ENCODE measurements around the gene RHBDD1. TPM values are rescaled to one million over a fixed set of nuclear protein-coding genes. Genes with fewer than 3 reads are reported as not detected.

Gene RHBDD1
- total RNA-seq, 2 donors from 2014 or later = 35.2 to 46.2 TPM

DNA sequence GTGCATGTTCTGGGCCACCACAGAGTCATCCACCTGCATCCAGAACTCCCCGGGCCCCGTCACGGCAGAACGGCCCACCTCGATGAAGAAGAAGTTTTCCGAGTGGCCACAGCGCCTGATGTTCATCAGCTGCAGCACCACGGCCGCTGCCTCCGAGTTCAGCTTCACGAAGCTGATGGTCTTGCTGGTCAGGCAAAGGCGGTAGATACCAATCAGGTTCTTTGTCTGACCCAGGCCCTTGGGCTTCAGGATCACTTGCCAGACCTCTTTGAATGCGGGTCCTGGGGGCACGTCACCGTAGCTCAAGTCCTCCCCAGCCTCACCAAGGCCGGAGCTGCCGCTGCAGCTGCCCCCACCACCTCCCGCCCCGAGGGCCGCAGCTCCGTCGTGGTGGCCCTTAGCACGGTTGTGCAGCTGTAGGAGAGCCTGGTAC lies 37.8 kb upstream of the RHBDD1 start:
- Histone ChIP-seq H3K4me1 (ENCODE audit: control insufficient read depth, insufficient read depth, low read length) (peaks cover 12% of the 10 kb centered on the region), H3K36me3 (ENCODE audit: control insufficient read depth, insufficient read depth, low read length) (peaks cover 5% of the 10 kb centered on the region), H3K9ac (ENCODE audit: extremely low read depth, low read length, poor library complexity, severe bottlenecking) (no peak overlapping the region), H3K27me3 (ENCODE audit: control insufficient read depth, insufficient read depth, low read length, poor library complexity, severe bottlenecking) (no peaks in the 10 kb centered on the region), H3K4me3 (ENCODE audit: low read length) (peak overlapping the region; percentile 85), H3K9me3 (ENCODE audit: control insufficient read depth, low read length) (no peaks in the 10 kb centered on the region), H3K27ac (ENCODE audit: low read depth, low read length) (no peak overlapping the region)
- peaks cover 22% of the 10 kb centered on the region for H3K4me1 Mint-ChIP-seq
- peak overlapping the region; percentile 78 for H3K4me3 Mint-ChIP-seq
- H3K9me3 Mint-ChIP-seq = no peaks in the 10 kb centered on the region
- 74 to 76% methylated on average over 19 to 23 of the region's 23 CpGs for WGBS, 2 experiments (ENCODE audit: insufficient coverage in 1 of 2, insufficient read length in 1 of 2)
- no peak overlapping the region for H3K27ac Mint-ChIP-seq
- H3K27me3 Mint-ChIP-seq (ENCODE audit: insufficient read depth) = no peaks in the 10 kb centered on the region
- TF ChIP-seq CTCF (conservative IDR thresholded peaks at IDR 0.05) = no peak
- DNase-seq = no peak
- H3K36me3 Mint-ChIP-seq (ENCODE audit: low read depth) = peaks cover 25% of the 10 kb centered on the region

DNA sequence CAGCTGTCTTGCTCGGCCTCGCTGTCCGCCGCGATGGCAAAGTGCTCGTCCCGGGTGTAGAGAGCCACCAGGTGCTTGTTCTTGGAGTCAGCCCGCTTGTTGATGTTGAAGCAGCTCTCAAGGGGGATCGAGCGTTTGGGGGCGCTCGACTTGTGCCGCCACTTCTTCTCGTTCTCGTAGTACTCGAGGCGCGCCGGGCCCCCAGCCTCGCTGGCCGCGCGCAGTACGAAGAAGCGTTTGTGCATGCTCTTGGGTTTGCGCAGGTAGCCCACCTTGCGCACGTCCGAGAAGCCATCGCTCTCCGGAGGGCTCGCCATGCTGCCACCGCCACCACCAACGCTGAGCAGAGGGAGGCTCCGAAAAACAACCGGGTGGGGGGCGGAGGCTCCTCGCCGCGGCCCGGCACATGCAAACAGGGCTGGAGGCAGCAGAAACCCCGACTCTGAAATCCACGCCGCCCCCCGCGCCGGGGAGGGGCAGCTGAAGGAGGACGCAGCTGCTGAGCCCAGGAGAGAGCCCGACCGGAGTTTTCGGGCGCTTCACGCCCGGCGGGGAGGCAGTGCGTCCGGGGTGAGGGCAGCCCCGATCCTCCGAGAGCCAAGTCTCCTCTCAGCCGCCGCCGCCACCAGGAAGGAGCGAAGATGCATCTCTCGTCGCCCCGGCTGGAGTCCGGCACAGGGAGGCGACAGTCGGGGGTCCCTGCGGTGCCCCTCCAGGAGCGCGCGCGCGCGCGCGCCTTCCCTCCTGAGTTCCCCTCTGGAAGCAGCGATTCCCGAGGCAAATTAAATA lies 37.2 kb upstream of the RHBDD1 start:
- Mint-ChIP-seq H3K4me3 (peak overlapping the region; percentile 78), H3K9me3 (no peaks in the 10 kb centered on the region), H3K4me1 (peaks cover 18% of the 10 kb centered on the region), H3K27me3 (ENCODE audit: insufficient read depth) (no peaks in the 10 kb centered on the region), H3K27ac (peak overlapping the region; percentile 72), H3K36me3 (ENCODE audit: low read depth) (peaks cover 25% of the 10 kb centered on the region)
- peak; percentile 84 for DNase-seq
- Histone ChIP-seq H3K27ac (ENCODE audit: low read depth, low read length) (peak overlapping the region; percentile 90), H3K9ac (ENCODE audit: extremely low read depth, low read length, poor library complexity, severe bottlenecking) (peak overlapping the region; percentile 47), H3K9me3 (ENCODE audit: control insufficient read depth, low read length) (no peaks in the 10 kb centered on the region), H3K4me1 (ENCODE audit: control insufficient read depth, insufficient read depth, low read length) (peaks cover 12% of the 10 kb centered on the region), H3K36me3 (ENCODE audit: control insufficient read depth, insufficient read depth, low read length) (peaks cover 5% of the 10 kb centered on the region), H3K27me3 (ENCODE audit: control insufficient read depth, insufficient read depth, low read length, poor library complexity, severe bottlenecking) (no peaks in the 10 kb centered on the region), H3K4me3 (ENCODE audit: low read length) (peak overlapping the region; percentile 85)
- TF ChIP-seq CTCF (conservative IDR thresholded peaks at IDR 0.05) = peak; percentile 43
- 2 to 5% methylated on average over 38 to 80 of the region's 80 CpGs for WGBS, 2 experiments (ENCODE audit: insufficient coverage in 1 of 2, insufficient read length in 1 of 2)

GRCh38 chr2:226799211-226799975 lies 36.5 kb upstream of the RHBDD1 start, which contains the start of gene IRS1:
Gene IRS1, minus strand, starts transcription at chr2:226799820. Its CDS starts 1,082 bp downstream, at chr2:226798738.
- peak; percentile 63 for TF ChIP-seq CTCF (conservative IDR thresholded peaks at IDR 0.05)
- peaks cover 5% of the 10 kb centered on the region for H3K36me3 ChIP-seq (ENCODE audit: control insufficient read depth, insufficient read depth, low read length)
- DNase-seq = peak; percentile 91
- peak within 1 kb of the TSS; percentile 94 for H3K4me3 ChIP-seq (ENCODE audit: low read length)
- peak within 1 kb of the TSS; percentile 47 for H3K9ac ChIP-seq (ENCODE audit: extremely low read depth, low read length, poor library complexity, severe bottlenecking)
- peaks cover 11% of the 10 kb centered on the region for H3K4me1 Mint-ChIP-seq
- no peaks in the 10 kb centered on the region for H3K27me3 ChIP-seq (ENCODE audit: control insufficient read depth, insufficient read depth, low read length, poor library complexity, severe bottlenecking)
- H3K27ac ChIP-seq (ENCODE audit: low read depth, low read length) = peak within 1 kb of the TSS; percentile 90
- H3K27ac Mint-ChIP-seq = peak within 1 kb of the TSS; percentile 87
- H3K9me3 Mint-ChIP-seq = no peaks in the 10 kb centered on the region
- peaks cover 25% of the 10 kb centered on the region for H3K36me3 Mint-ChIP-seq (ENCODE audit: low read depth)
- WGBS, 2 experiments (ENCODE audit: insufficient coverage in 1 of 2, insufficient read length in 1 of 2) = 0% methylated on average over 76 of the region's 82 CpGs; no CpG with 5 or more reads in 1 of the 2 experiments
- H3K27me3 Mint-ChIP-seq (ENCODE audit: insufficient read depth) = no peaks in the 10 kb centered on the region
- peak within 1 kb of the TSS; percentile 78 for H3K4me3 Mint-ChIP-seq
- peaks cover 12% of the 10 kb centered on the region for H3K4me1 ChIP-seq (ENCODE audit: control insufficient read depth, insufficient read depth, low read length)
- no peaks in the 10 kb centered on the region for H3K9me3 ChIP-seq (ENCODE audit: control insufficient read depth, low read length)

Data from endodermal cell (in vitro differentiated cells).